Activated T-cell treated with anti-CD3 and anti-CD28 coated beads, Interleukin-2, amount 50 U/mL, for 4 hours (primary cell): Measurements from ENCODE around the gene GMDS. TPM values are rescaled to one million over a fixed set of nuclear protein-coding genes. Genes with fewer than 3 reads are reported as not detected.
"Not testable (repeated sequence)": the region's sequence is repeated elsewhere in the genome, so short reads cannot be mapped to it uniquely, and the experiment has no call there.

Experiments used
- ATAC-seq, 2 donors: fragments of 200-7000 bp; cut with Tn5 transposase; one replicate each; pipeline ENCODE4 v1.10.0; 2021
- DNase-seq: peaks from one replicate; pipeline ENCODE4 v3.0.0-alpha.2; 2020
- H3K27me3 Mint-ChIP-seq: one replicate; pipeline ENCODE4 v1.8.0; 2021; ENCODE audit warnings: low read depth, mixed read lengths
- H3K36me3 Mint-ChIP-seq: one replicate; pipeline ENCODE4 v1.8.0; 2022; ENCODE audit warnings: mixed read lengths; ENCODE audit not compliant: insufficient read depth
- H3K4me1 Mint-ChIP-seq: one replicate; pipeline ENCODE4 v1.8.0; 2021; ENCODE audit warnings: low read depth, mixed read lengths
- H3K4me3 Mint-ChIP-seq: one replicate; pipeline ENCODE4 v1.8.0; 2021; ENCODE audit warnings: mild to moderate bottlenecking, moderate library complexity, mixed read lengths
- H3K9me3 Mint-ChIP-seq: one replicate; pipeline ENCODE4 v1.8.0; 2021; ENCODE audit warnings: mixed read lengths
- total RNA-seq, 3 donors: library from RNA; stranded (reverse); gene quantifications; one replicate each; pipeline ENCODE4 v1.2.1, GENCODE V29; 2021

GMDS gene
- total RNA-seq, 3 donors from 2014 or later: 38.9 to 48.0 (median 43.9) TPM

- ATAC-seq: no peak
- no peak for DNase-seq
Observed at GRCh38 chr6:1767481-1768246, 477.7 kb downstream of the GMDS start.

GRCh38 chr6:1766654-1767053 is 478.8 kb downstream of the GMDS start:
- Mint-ChIP-seq H3K27me3 (no peaks in the 10 kb centered on the region), H3K36me3 (peaks cover 4% of the 10 kb centered on the region), H3K4me1 (peaks cover 28% of the 10 kb centered on the region), H3K9me3 (no peaks in the 10 kb centered on the region), H3K4me3 (no peak overlapping the region)
- DNase-seq: no peak
- no peak for ATAC-seq

More at GRCh38 chr6:1767481-1768246, 477.7 kb downstream of the GMDS start:
- Mint-ChIP-seq H3K4me1 (peaks cover 36% of the 10 kb centered on the region), H3K36me3 (peaks cover 4% of the 10 kb centered on the region), H3K27me3 (no peaks in the 10 kb centered on the region), H3K4me3 (no peak overlapping the region), H3K9me3 (no peaks in the 10 kb centered on the region)

- Mint-ChIP-seq H3K27me3 (no peaks in the 10 kb centered on the region), H3K36me3 (peaks cover 4% of the 10 kb centered on the region), H3K4me1 (peaks cover 16% of the 10 kb centered on the region), H3K4me3 (no peak overlapping the region), H3K9me3 (no peaks in the 10 kb centered on the region)
- DNase-seq (no peak), ATAC-seq (no peak)
Observed at GRCh38 chr6:1765160-1765903, 480.1 kb downstream of the GMDS start.

GRCh38 chr6:1764397-1764987 is 480.9 kb downstream of the GMDS start:
- ATAC-seq: no peak
- Mint-ChIP-seq H3K9me3 (no peaks in the 10 kb centered on the region), H3K36me3 (peaks cover 4% of the 10 kb centered on the region), H3K4me1 (peaks cover 10% of the 10 kb centered on the region), H3K4me3 (no peak overlapping the region), H3K27me3 (no peaks in the 10 kb centered on the region)
- no peak for DNase-seq

GRCh38 chr6:1763404-1763803 is 482.0 kb downstream of the GMDS start:
- ATAC-seq: no peak
- no peak overlapping the region for H3K4me3 Mint-ChIP-seq
- H3K36me3 Mint-ChIP-seq: peaks cover 5% of the 10 kb centered on the region
- H3K9me3 Mint-ChIP-seq: no peaks in the 10 kb centered on the region
- DNase-seq: no peak
- H3K27me3 Mint-ChIP-seq: no peaks in the 10 kb centered on the region
- peaks cover 6% of the 10 kb centered on the region for H3K4me1 Mint-ChIP-seq

- H3K4me3 Mint-ChIP-seq: no peak overlapping the region
- no peaks in the 10 kb centered on the region for H3K4me1 Mint-ChIP-seq
- ATAC-seq (no peak), DNase-seq (no peak)
- no peaks in the 10 kb centered on the region for H3K27me3 Mint-ChIP-seq
- peaks cover 10% of the 10 kb centered on the region for H3K36me3 Mint-ChIP-seq
- no peaks in the 10 kb centered on the region for H3K9me3 Mint-ChIP-seq
Observed at GRCh38 chr6:1762203-1762602, 483.2 kb downstream of the GMDS start.

GRCh38 chr6:1761477-1761877 is 483.9 kb downstream of the GMDS start:
- Mint-ChIP-seq H3K4me1 (no peaks in the 10 kb centered on the region), H3K36me3 (peaks cover 15% of the 10 kb centered on the region), H3K27me3 (no peaks in the 10 kb centered on the region), H3K9me3 (no peaks in the 10 kb centered on the region), H3K4me3 (no peak overlapping the region)
- ATAC-seq (no peak), DNase-seq (no peak)

- H3K27me3 Mint-ChIP-seq: no peaks in the 10 kb centered on the region
- ATAC-seq (no peak), DNase-seq (no peak)
- H3K9me3 Mint-ChIP-seq: no peaks in the 10 kb centered on the region
- H3K36me3 Mint-ChIP-seq: peaks cover 15% of the 10 kb centered on the region
- no peak overlapping the region for H3K4me3 Mint-ChIP-seq
- no peaks in the 10 kb centered on the region for H3K4me1 Mint-ChIP-seq
Observed at GRCh38 chr6:1760876-1761275, 484.5 kb downstream of the GMDS start.

GRCh38 chr6:1759870-1760269 is 485.5 kb downstream of the GMDS start:
- no peak for DNase-seq
- peaks cover 13% of the 10 kb centered on the region for H3K36me3 Mint-ChIP-seq
- H3K9me3 Mint-ChIP-seq: peaks cover under 1% of the 10 kb centered on the region
- no peaks in the 10 kb centered on the region for H3K4me1 Mint-ChIP-seq
- no peak overlapping the region for H3K4me3 Mint-ChIP-seq
- no peak for ATAC-seq
- no peaks in the 10 kb centered on the region for H3K27me3 Mint-ChIP-seq

- H3K9me3 Mint-ChIP-seq: peaks cover 14% of the 10 kb centered on the region
- DNase-seq: no peak
- H3K4me3 Mint-ChIP-seq: no peak overlapping the region
- H3K36me3 Mint-ChIP-seq: peaks cover 27% of the 10 kb centered on the region
- no peaks in the 10 kb centered on the region for H3K27me3 Mint-ChIP-seq
- no peaks in the 10 kb centered on the region for H3K4me1 Mint-ChIP-seq
- no peak for ATAC-seq
Observed at GRCh38 chr6:1758076-1758679, 487.2 kb downstream of the GMDS start.

GRCh38 chr6:1757131-1757530 is 488.3 kb downstream of the GMDS start:
- no peak for DNase-seq
- H3K9me3 Mint-ChIP-seq: peaks cover 20% of the 10 kb centered on the region
- no peak overlapping the region for H3K4me3 Mint-ChIP-seq
- ATAC-seq: no peak
- no peaks in the 10 kb centered on the region for H3K27me3 Mint-ChIP-seq
- H3K36me3 Mint-ChIP-seq: peaks cover 27% of the 10 kb centered on the region
- no peaks in the 10 kb centered on the region for H3K4me1 Mint-ChIP-seq

GRCh38 chr6:1756472-1757129 is 488.8 kb downstream of the GMDS start:
- Mint-ChIP-seq H3K27me3 (no peaks in the 10 kb centered on the region), H3K4me3 (no peak overlapping the region), H3K9me3 (peaks cover 22% of the 10 kb centered on the region), H3K36me3 (peaks cover 32% of the 10 kb centered on the region), H3K4me1 (no peaks in the 10 kb centered on the region)
- DNase-seq (no peak), ATAC-seq (no peak)

GRCh38 chr6:1751063-1751462 is 494.3 kb downstream of the GMDS start:
- not testable (repeated sequence) for H3K27me3 Mint-ChIP-seq, H3K4me1 Mint-ChIP-seq, H3K4me3 Mint-ChIP-seq, DNase-seq, ATAC-seq
- peaks cover 22% of the 10 kb centered on the region for H3K9me3 Mint-ChIP-seq
- peaks cover 20% of the 10 kb centered on the region for H3K36me3 Mint-ChIP-seq

GRCh38 chr6:1749041-1749440 is 496.4 kb downstream of the GMDS start:
- peaks cover 13% of the 10 kb centered on the region for H3K36me3 Mint-ChIP-seq
- DNase-seq (no peak), ATAC-seq (no peak)
- no peaks in the 10 kb centered on the region for H3K4me1 Mint-ChIP-seq
- no peak overlapping the region for H3K4me3 Mint-ChIP-seq
- no peaks in the 10 kb centered on the region for H3K27me3 Mint-ChIP-seq
- peaks cover 16% of the 10 kb centered on the region for H3K9me3 Mint-ChIP-seq
